ENCODE measurements around the gene PCDHGA1.

DNA sequence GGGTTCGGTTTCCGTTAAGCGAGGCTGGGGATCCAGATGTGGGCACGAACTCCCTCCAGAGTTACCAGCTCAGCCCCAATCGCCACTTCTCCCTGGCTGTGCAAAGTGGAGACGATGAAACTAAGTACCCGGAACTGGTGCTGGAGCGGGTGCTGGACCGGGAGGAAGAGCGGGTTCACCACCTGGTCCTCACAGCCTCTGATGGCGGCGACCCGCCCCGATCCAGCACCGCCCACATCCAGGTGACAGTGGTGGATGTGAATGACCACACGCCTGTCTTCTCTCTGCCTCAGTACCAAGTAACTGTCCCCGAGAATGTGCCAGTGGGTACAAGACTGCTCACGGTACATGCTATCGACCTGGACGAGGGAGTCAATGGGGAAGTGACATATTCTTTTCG, 53.0 kb downstream of the PCDHGA1 start:
- no peak for TF ChIP-seq ZNF302 (tag by site-specific recombination; IDR thresholded peaks at IDR 0.05; ENCODE audit: low read depth)
- TF ChIP-seq ZNF747 (tag by site-specific recombination; IDR thresholded peaks at IDR 0.05), result no peak
- TF ChIP-seq, protein P1, sequence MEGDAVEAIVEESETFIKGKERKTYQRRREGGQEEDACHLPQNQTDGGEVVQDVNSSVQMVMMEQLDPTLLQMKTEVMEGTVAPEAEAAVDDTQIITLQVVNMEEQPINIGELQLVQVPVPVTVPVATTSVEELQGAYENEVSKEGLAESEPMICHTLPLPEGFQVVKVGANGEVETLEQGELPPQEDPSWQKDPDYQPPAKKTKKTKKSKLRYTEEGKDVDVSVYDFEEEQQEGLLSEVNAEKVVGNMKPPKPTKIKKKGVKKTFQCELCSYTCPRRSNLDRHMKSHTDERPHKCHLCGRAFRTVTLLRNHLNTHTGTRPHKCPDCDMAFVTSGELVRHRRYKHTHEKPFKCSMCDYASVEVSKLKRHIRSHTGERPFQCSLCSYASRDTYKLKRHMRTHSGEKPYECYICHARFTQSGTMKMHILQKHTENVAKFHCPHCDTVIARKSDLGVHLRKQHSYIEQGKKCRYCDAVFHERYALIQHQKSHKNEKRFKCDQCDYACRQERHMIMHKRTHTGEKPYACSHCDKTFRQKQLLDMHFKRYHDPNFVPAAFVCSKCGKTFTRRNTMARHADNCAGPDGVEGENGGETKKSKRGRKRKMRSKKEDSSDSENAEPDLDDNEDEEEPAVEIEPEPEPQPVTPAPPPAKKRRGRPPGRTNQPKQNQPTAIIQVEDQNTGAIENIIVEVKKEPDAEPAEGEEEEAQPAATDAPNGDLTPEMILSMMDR (tag by site-specific recombination; IDR thresholded peaks at IDR 0.05), result no peak
- TF ChIP-seq SALL2 (tag by site-specific recombination; IDR thresholded peaks at IDR 0.05; ENCODE audit: borderline replicate concordance), result no peak
- no peak for TF ChIP-seq ZNF140 (tag by site-specific recombination; IDR thresholded peaks at IDR 0.05)
- TF ChIP-seq ZNF704 (tag by site-specific recombination; IDR thresholded peaks at IDR 0.05), result no peak
- no peak for TF ChIP-seq SP2 (tag by site-specific recombination; IDR thresholded peaks at IDR 0.05)
- no peak for TF ChIP-seq ZNF830 (tag by site-specific recombination; IDR thresholded peaks at IDR 0.05; ENCODE audit: low read depth)
- no peak for TF ChIP-seq ZNF785 (tag by site-specific recombination; IDR thresholded peaks at IDR 0.05)
- TF ChIP-seq ZNF2 (tag by site-specific recombination; IDR thresholded peaks at IDR 0.05), result no peak
- TF ChIP-seq, protein P2, sequence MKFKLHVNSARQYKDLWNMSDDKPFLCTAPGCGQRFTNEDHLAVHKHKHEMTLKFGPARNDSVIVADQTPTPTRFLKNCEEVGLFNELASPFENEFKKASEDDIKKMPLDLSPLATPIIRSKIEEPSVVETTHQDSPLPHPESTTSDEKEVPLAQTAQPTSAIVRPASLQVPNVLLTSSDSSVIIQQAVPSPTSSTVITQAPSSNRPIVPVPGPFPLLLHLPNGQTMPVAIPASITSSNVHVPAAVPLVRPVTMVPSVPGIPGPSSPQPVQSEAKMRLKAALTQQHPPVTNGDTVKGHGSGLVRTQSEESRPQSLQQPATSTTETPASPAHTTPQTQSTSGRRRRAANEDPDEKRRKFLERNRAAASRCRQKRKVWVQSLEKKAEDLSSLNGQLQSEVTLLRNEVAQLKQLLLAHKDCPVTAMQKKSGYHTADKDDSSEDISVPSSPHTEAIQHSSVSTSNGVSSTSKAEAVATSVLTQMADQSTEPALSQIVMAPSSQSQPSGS (tag by site-specific recombination; IDR thresholded peaks at IDR 0.05; ENCODE audit: low read depth), result no peak
- TF ChIP-seq ZNF280D (tag by site-specific recombination; IDR thresholded peaks at IDR 0.05), result no peak
- no peak for TF ChIP-seq ZXDB (tag by site-specific recombination; IDR thresholded peaks at IDR 0.05)
- TF ChIP-seq ZFP37 (tag by site-specific recombination; IDR thresholded peaks at IDR 0.05), result no peak
